Heart left ventricle (tissue), 16 donors: Measurements from ENCODE around the gene ASTN2. TPM values are rescaled to one million over a fixed set of nuclear protein-coding genes. Genes with fewer than 3 reads are reported as not detected.

Experiments used
- ATAC-seq, 4 donors: fragments of 200-7000 bp; cut with Tn5 transposase; one replicate each; pipeline ENCODE4 v1.9.1; 2020 to 2022; ENCODE audit warnings: moderate library complexity in 4 of 4, mild to moderate bottlenecking in 3 of 4, moderate number of reproducible peaks in 1 of 4
- DNase-seq, 5 donors: peaks; one replicate each; pipeline ENCODE4 v3.0.0-alpha.2; 2020
- H3K27ac ChIP-seq, 12 donors: fragments of 200-600 bp; sonication (generic) in 4 of 12; one replicate each; pipeline versions ENCODE4 v1.5.0 to v1.8.0; 2016 to 2022; ENCODE audit warnings: mild to moderate bottlenecking in 2 of 12
- H3K27me3 ChIP-seq, 9 donors: fragments of 200-600 bp; sonication (generic) in 2 of 9; one replicate each; pipeline versions ENCODE4 v1.5.1 to v1.8.0; 2016 to 2022; ENCODE audit warnings: mild to moderate bottlenecking in 3 of 9
- H3K36me3 ChIP-seq, 9 donors: fragments of 200-600 bp; sonication (generic) in 2 of 9; one replicate each; pipeline versions ENCODE4 v1.5.0 to v1.8.0; 2018 to 2022; ENCODE audit warnings: mild to moderate bottlenecking in 2 of 9
- H3K4me1 ChIP-seq, 12 donors: fragments of 200-600 bp; sonication (generic) in 4 of 12; one replicate each; pipeline versions ENCODE4 v1.5.0 to v1.8.0; 2016 to 2022; ENCODE audit warnings: mild to moderate bottlenecking in 3 of 12
- H3K4me3 ChIP-seq, 12 donors: fragments of 200-600 bp; sonication (generic) in 4 of 12; one replicate each; pipeline versions ENCODE4 v1.5.0 to v1.8.0; 2017 to 2022; ENCODE audit warnings: mild to moderate bottlenecking in 9 of 12, moderate library complexity in 4 of 12
- H3K9me3 ChIP-seq, 12 donors: fragments of 200-600 bp; sonication (generic) in 4 of 12; one replicate each; pipeline versions ENCODE4 v1.5.0 to v1.8.0; 2016 to 2022; ENCODE audit warnings: mild to moderate bottlenecking in 1 of 12
- CTCF ChIP-seq, 12 donors: fragments of 200-600 bp; sonication (generic) in 4 of 12; IDR thresholded peaks; one replicate each; pipeline versions ENCODE4 v1.5.0 to v1.8.0; 2018 to 2022; ENCODE audit warnings: antibody characterized with exemption in 12 of 12, mild to moderate bottlenecking in 5 of 12
- POLR2A ChIP-seq, 2 donors: fragments of 450-650 bp; IDR thresholded peaks; one replicate each; pipeline ENCODE4 v1.6.1; 2017; ENCODE audit warnings: antibody characterized with exemption in 2 of 2, mild to moderate bottlenecking in 2 of 2, moderate library complexity in 2 of 2
- WGBS, 4 donors: extraction: QIAGEN DNeasy Blood & Tissue Kit in 2 of 4; methylation state at CpG; one replicate each; pipeline versions ENCODE4 v1.1.5 to v1.1.7; 2013 to 2018; 5-methylcytosine and 5-hydroxymethylcytosine counted together
- intact Hi-C, 10 donors: fragments of 100-400 bp; cut with DNase I; formaldehyde crosslinking; loops; one replicate each; pipeline versions ENCODE4 v1.11.1 to v1.14.2; 2022
- polyA plus RNA-seq, 2 donors: library from polyadenylated mRNA; stranded (reverse); fragments of 200-250 nt; gene quantifications; one replicate each; pipeline ENCODE4 v1.2.3, GENCODE V29; 2013
- total RNA-seq, 9 donors: library from RNA; depleted of rRNA in 2 of 9; stranded (reverse); fragments of >200 nt in 2 of 9; fragmentation: NEBNext Ultra II Directional in 3 of 9; extraction: Animal tissue kit (Norgen Biotek cat#: 25700) in 3 of 9; gene quantifications; one replicate each; pipeline versions ENCODE4 v1.1.0 to v1.2.4, GENCODE V29; 2016 to 2023
- donor health status: ischemic (EF 13 %, LVEDD 7.1; RV severe dilation, severe dysfunction).
- donor health status: healthy with polysubstance abuse.
- donor health status: DM: no; HTN: yes; CAD: no.
- donor health status: DM: no; HTN: no; CAD: no.
- donor health status: ischemic (EF 25% LVEDD 6.9; RV normal size, moderate dysfunction).
- donor health status: ischemic (EF 25% LVEDD 5.7; RV mildly dilated, moderate dysfunction).
- donor health status: healthy.
- donor health status: DM: yes; HTN: yes; CAD: no.
- donor health status: ischemic (EF 35%, LVEDD 5.7; RV mildly dilated, moderate dysfunction).
- donor health status: nonischemic (EF 11% LVEDD 7.7; RV severe dilation, severe dysfunction).
- donor health status: DM: yes; HTN: yes; CAD: no.
- donor health status: PGD.
- donor health status: ischemic (EF 29% LVEDD 5.4; RV normal size, mild dysfunction).
- donor health status: nonischemic (EF 23%, LVEDD 6.1; RV moderate dilation, normal function).

Gene ASTN2
- total and polyA plus RNA-seq, 11 donors = 2.5 to 6.0 (median 3.5) TPM

GRCh38 chr9:116786737-116787136 is 628.1 kb downstream of the ASTN2 start:
- H3K9me3 ChIP-seq = no peaks in the 10 kb centered on the region
- intact Hi-C loops = no loop called here
- no peak for ATAC-seq
- H3K27me3 ChIP-seq = peaks cover 0 to 9% (median 0%) of the 10 kb centered on the region in 9 donors
- no peak for TF ChIP-seq CTCF (IDR thresholded peaks at IDR 0.05)
- TF ChIP-seq POLR2A (IDR thresholded peaks at IDR 0.05) = no peak
- H3K4me3 ChIP-seq = no peak overlapping the region
- no peak for DNase-seq
- H3K36me3 ChIP-seq = no peaks in the 10 kb centered on the region
- 92 to 97% (median 95%) methylated on average over 2 of the region's 2 CpGs for WGBS, 4 donors
- H3K4me1 ChIP-seq = no peaks in the 10 kb centered on the region
- H3K27ac ChIP-seq = no peak overlapping the region

- TF ChIP-seq POLR2A (IDR thresholded peaks at IDR 0.05) (no peak), CTCF (IDR thresholded peaks at IDR 0.05) (no peak)
- DNase-seq (no peak), ATAC-seq (no peak)
- Histone ChIP-seq H3K4me1 (no peaks in the 10 kb centered on the region), H3K27ac (no peak overlapping the region), H3K9me3 (peaks cover 0 to 4% (median 0%) of the 10 kb centered on the region in 12 donors), H3K4me3 (no peak overlapping the region), H3K36me3 (no peaks in the 10 kb centered on the region), H3K27me3 (no peaks in the 10 kb centered on the region)
- intact Hi-C loops = no loop called here
- 74 to 84% (median 81%) methylated on average over 3 of the region's 3 CpGs for WGBS, 4 donors
Observed at GRCh38 chr9:116777116-116777515, 637.7 kb downstream of the ASTN2 start.

- 53 to 81% (median 67%) methylated on average over 4 of the region's 4 CpGs for WGBS, 4 donors
- intact Hi-C loops = no loop called here
Observed at GRCh38 chr9:116774421-116775180, 640.3 kb downstream of the ASTN2 start.

GRCh38 chr9:116767219-116767618 is 647.6 kb downstream of the ASTN2 start:
- no peak for ATAC-seq
- TF ChIP-seq POLR2A (IDR thresholded peaks at IDR 0.05) (no peak), CTCF (IDR thresholded peaks at IDR 0.05) (no peak)
- intact Hi-C loops = no loop called here

More at GRCh38 chr9:116774421-116775180, 640.3 kb downstream of the ASTN2 start:
- ATAC-seq (no peak), DNase-seq (no peak)
- H3K4me1 ChIP-seq = no peaks in the 10 kb centered on the region
- no peak overlapping the region for H3K27ac ChIP-seq
- no peaks in the 10 kb centered on the region for H3K27me3 ChIP-seq
- no peaks in the 10 kb centered on the region for H3K36me3 ChIP-seq
- no peak overlapping the region for H3K4me3 ChIP-seq
- TF ChIP-seq POLR2A (IDR thresholded peaks at IDR 0.05) = no peak
- no peak for TF ChIP-seq CTCF (IDR thresholded peaks at IDR 0.05)
- H3K9me3 ChIP-seq = peaks cover 0 to 4% (median 0%) of the 10 kb centered on the region in 12 donors

More at GRCh38 chr9:116767219-116767618, 647.6 kb downstream of the ASTN2 start:
- no peaks in the 10 kb centered on the region for H3K9me3 ChIP-seq
- H3K27ac ChIP-seq = no peak overlapping the region
- 52 to 56% (median 54%) methylated on average over 8 of the region's 8 CpGs for WGBS, 4 donors
- DNase-seq = no peak
- H3K27me3 ChIP-seq = peaks cover 0 to 8% (median 0%) of the 10 kb centered on the region in 9 donors
- H3K4me3 ChIP-seq = no peak overlapping the region
- no peaks in the 10 kb centered on the region for H3K4me1 ChIP-seq
- no peaks in the 10 kb centered on the region for H3K36me3 ChIP-seq
